BJ (cell line): ENCODE results near the gene DKK1. TPM values are rescaled to one million over a fixed set of nuclear protein-coding genes. Genes with fewer than 3 reads are reported as not detected.
"Not testable (repeated sequence)": the region's sequence is repeated elsewhere in the genome, so short reads cannot be mapped to it uniquely, and the experiment has no call there.

Source experiments
- CTCF ChIA-PET: fragments of 350-600 bp; formaldehyde crosslinking; extraction: SDS; loops from one replicate; lab custom pipeline; 2021; ENCODE audit warnings: antibody characterized with exemption, inconsistent platforms; lab: Yijun Ruan, JAX
- POLR2A ChIA-PET: fragments of 300-600 bp; sonication (Branson Sonifier 250); formaldehyde crosslinking; extraction: SDS; loops from one replicate; lab custom pipeline; 2021; ENCODE audit warnings: antibody characterized with exemption; lab: Charles Lee
- DNase-seq: peaks from one replicate; pipeline ENCODE4 v3.0.0-alpha.2; 2011; ENCODE audit warnings: low read depth
- H3K27me3 ChIP-seq: 2 replicates; pipeline ENCODE4 v1.6.0; 2011; ENCODE audit warnings: low read length; ENCODE audit not compliant: control insufficient read depth, insufficient read depth
- H3K36me3 ChIP-seq: 2 replicates; pipeline ENCODE4 v1.5.1; 2011; ENCODE audit warnings: low read length; ENCODE audit not compliant: control insufficient read depth, insufficient read depth
- H3K4me3 ChIP-seq: 2 replicates; pipeline ENCODE4 v1.5.1; 2011; ENCODE audit warnings: low read depth, mild to moderate bottlenecking, control low read depth, low read length
- polyA plus RNA-seq: library from polyadenylated mRNA; depleted of rRNA; stranded (reverse); fragments of >200 nt; gene quantifications from 2 replicates; pipeline ENCODE4 v1.2.3, GENCODE V29; 2011
- TF ChIP-seq, protein P1 (sequence below): IDR thresholded peaks from 2 replicates; pipeline ENCODE4 v1.5.1; 2011; ENCODE audit warnings: low read depth, mild to moderate bottlenecking, control low read depth, inconsistent platforms, low read length, moderate library complexity; ENCODE audit not compliant: insufficient read depth

The DKK1 gene
- polyA plus RNA-seq, 1 experiment = 575 TPM

GRCh38 chr10:52357971-52358370, 43.9 kb downstream of the DKK1 start:
- Histone ChIP-seq H3K36me3 (no peaks in the 10 kb centered on the region), H3K27me3 (no peaks in the 10 kb centered on the region), H3K4me3 (no peak overlapping the region)
- ChIA-PET POLR2A (no interaction called here), CTCF (no interaction called here)
- TF ChIP-seq, protein P1, sequence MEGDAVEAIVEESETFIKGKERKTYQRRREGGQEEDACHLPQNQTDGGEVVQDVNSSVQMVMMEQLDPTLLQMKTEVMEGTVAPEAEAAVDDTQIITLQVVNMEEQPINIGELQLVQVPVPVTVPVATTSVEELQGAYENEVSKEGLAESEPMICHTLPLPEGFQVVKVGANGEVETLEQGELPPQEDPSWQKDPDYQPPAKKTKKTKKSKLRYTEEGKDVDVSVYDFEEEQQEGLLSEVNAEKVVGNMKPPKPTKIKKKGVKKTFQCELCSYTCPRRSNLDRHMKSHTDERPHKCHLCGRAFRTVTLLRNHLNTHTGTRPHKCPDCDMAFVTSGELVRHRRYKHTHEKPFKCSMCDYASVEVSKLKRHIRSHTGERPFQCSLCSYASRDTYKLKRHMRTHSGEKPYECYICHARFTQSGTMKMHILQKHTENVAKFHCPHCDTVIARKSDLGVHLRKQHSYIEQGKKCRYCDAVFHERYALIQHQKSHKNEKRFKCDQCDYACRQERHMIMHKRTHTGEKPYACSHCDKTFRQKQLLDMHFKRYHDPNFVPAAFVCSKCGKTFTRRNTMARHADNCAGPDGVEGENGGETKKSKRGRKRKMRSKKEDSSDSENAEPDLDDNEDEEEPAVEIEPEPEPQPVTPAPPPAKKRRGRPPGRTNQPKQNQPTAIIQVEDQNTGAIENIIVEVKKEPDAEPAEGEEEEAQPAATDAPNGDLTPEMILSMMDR = no peak
- no peak for DNase-seq

DNA sequence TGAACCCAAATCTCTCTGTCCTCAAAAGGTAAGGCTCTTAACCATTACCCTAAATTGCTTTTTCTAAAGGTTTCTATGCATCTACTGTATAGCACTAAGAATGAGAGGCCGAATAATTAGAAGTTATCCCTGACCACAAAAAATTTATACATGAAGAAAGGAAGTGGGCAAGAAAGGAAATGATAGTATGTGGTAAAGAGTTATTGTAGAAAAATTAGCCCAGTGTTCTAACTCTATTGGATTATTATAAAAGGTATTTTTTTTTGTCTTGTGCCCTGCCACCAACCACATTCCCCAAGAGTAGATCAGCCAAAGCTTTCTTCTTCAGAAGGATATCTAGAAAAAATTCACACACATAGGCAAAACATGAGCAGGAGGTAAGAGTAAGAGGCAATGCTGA, 45.4 kb downstream of the DKK1 start:
- no peak for DNase-seq
- Histone ChIP-seq H3K27me3 (no peaks in the 10 kb centered on the region), H3K4me3 (no peak overlapping the region), H3K36me3 (no peaks in the 10 kb centered on the region)
- ChIA-PET POLR2A (no interaction called here), CTCF (no interaction called here)
- TF ChIP-seq, protein P1 = no peak

DNA sequence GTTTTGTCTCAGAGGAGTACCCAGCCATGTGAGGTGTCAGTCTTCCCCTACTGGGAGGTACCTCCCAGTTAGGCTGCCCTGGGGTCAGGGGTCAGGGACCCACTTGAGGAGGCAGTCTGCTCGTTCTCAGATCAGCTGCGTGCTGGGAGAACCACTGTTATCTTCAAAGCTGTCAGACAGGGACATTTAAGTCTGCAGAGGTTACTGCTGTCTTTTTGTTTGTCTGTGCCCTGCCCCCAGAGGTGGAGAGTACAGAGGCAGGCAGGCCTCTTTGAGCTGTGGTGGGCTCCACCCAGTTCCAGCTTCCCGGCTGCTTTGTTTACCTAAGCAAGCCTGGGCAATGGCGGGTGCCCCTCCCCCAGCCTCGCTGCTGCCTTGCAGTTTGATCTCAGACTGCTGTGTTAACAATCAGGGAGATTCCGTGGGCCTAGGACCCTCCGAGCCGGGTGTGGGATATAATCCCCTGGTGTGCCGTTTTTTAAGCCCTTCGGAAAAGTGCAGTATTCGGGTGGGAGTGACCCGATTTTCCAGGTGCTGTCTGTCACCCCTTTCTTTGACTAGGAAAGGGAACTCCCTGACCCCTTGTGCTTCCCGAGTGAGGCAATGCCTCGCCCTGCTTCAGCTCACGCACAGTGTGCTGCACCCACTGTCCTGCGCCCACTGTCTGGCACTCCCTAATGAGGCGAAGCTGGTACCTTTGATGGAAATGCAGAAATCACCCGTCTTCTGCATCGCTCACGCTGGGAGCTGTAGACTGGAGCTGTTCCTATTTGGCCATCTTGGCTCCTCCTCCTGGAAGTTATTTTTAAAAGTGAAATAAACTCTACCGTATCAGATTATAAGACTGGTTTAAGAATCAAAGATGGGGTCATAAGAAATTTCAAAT, 51.7 kb downstream of the DKK1 start:
- CTCF ChIA-PET, POLR2A ChIA-PET, H3K27me3 ChIP-seq, H3K36me3 ChIP-seq, DNase-seq, H3K4me3 ChIP-seq: not testable (repeated sequence)
